ENCODE measurements around the gene EXD2. TPM values are rescaled to one million over a fixed set of nuclear protein-coding genes. Genes with fewer than 3 reads are reported as not detected.
A peak's percentile ranks its signal among the peaks of the same experiment; 100 is the strongest.
"Not testable (repeated sequence)": the region's sequence is repeated elsewhere in the genome, so short reads cannot be mapped to it uniquely, and the experiment has no call there.

Gene EXD2
- total RNA-seq, 1 experiment from 2014 or later, result 17.7 TPM

DNA sequence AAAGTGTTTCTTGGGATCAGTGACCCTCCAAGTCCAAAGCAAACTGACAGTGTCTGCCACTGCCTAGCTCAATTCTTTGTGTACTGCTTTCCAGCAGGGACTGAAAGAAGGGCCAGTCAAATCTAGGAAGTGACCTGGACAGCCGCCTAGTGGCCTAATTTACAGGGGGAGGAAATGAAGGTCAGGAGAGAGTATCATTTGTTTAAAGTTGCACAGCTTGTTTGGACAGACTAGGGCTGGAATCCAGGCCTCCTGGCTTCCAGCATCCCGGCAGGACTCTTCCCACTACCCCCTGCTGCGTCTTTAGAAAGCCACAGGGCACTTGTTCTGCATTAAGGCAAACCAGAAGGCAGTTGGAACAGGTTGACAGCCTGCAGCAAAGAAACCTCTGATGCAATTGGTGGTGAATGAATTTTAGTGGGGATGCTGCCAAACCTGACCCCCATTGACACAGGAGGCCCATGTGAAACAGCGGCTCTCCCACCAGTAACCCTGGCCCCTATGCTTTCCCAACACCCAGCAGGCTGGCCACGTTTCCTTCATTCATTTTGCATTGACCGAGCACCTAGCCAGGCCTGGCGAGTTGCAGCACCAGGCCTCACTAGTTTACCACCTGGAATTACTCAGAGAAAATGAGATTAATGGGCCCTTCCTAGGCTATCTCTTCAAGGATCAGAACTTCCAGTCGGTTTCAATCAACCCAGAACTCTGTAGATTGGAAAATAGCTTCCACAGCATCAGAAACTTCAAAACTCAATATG, 96.9 kb downstream of the EXD2 start:
- no peaks in the 10 kb centered on the region for H3K9me3 Mint-ChIP-seq (ENCODE audit: unreplicated experiment)
- no TSS peak for BruUV-seq (replicated peaks)
- peak; percentile 33 for DNase-seq (ENCODE audit: unreplicated experiment)
- no peaks in the 10 kb centered on the region for H3K36me3 Mint-ChIP-seq (ENCODE audit: insufficient read depth, unreplicated experiment)
- H3K4me1 Mint-ChIP-seq (ENCODE audit: insufficient read depth, unreplicated experiment), result no peaks in the 10 kb centered on the region
- POLR2A ChIA-PET, result no interaction called here
- no peak overlapping the region for H3K4me3 Mint-ChIP-seq (ENCODE audit: unreplicated experiment)
- CTCF ChIA-PET, result interaction anchor here (0.5 to 2.0 kb wide), 5 partner anchors 11 to 97 kb away, joined by 3 to 11 read pairs (median 3); no protein-coding TSS in a partner anchor
- intact Hi-C loops (cut with micrococcal nuclease), result no loop called here
- H3K27me3 Mint-ChIP-seq (ENCODE audit: insufficient read depth, unreplicated experiment), result no peaks in the 10 kb centered on the region
- TF ChIP-seq, protein P1, sequence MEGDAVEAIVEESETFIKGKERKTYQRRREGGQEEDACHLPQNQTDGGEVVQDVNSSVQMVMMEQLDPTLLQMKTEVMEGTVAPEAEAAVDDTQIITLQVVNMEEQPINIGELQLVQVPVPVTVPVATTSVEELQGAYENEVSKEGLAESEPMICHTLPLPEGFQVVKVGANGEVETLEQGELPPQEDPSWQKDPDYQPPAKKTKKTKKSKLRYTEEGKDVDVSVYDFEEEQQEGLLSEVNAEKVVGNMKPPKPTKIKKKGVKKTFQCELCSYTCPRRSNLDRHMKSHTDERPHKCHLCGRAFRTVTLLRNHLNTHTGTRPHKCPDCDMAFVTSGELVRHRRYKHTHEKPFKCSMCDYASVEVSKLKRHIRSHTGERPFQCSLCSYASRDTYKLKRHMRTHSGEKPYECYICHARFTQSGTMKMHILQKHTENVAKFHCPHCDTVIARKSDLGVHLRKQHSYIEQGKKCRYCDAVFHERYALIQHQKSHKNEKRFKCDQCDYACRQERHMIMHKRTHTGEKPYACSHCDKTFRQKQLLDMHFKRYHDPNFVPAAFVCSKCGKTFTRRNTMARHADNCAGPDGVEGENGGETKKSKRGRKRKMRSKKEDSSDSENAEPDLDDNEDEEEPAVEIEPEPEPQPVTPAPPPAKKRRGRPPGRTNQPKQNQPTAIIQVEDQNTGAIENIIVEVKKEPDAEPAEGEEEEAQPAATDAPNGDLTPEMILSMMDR (IDR thresholded peaks at IDR 0.05; ENCODE audit: unreplicated experiment), result peak; percentile 20
- no peak overlapping the region for H3K27ac Mint-ChIP-seq (ENCODE audit: low read depth, unreplicated experiment)

DNA sequence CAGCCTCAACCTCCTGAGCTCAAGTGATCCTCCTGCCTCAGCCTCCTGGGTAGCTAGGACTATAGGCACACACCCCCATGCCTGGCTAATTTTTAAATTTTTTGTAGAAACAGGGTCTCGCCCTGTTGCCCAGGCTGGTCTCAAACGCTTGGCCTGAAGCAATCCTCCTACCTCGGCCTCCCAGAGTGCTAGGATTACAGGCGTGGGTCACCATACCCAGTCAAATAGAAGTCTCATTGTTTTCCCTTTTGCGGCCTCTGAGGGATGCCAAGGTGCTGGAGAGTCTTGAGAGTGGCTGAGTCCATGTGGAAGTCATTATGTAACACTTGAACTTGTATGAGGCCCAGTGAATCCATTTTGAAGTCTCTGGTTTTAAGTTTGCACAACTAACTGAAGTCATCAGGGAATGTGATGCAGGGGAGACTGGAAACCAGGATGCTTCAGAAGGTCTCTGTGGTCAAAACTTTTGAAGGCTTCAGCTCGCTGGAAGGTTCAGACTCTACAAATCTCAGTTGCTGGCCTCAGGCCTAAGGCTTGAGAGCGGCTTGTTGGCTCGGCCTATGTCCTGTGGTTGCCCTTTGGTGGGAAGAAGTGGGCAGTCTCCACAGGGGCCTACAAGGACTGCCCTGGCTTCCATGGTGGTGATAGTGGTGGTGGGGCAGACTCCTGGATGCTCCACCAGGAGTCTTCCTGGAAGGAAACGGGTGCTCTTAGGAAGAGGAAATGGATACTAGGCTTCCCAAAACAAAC, 97.8 kb downstream of the EXD2 start:
- BruUV-seq (replicated peaks), result no TSS peak
- no peak overlapping the region for H3K27ac Mint-ChIP-seq (ENCODE audit: low read depth, unreplicated experiment)
- H3K4me3 Mint-ChIP-seq (ENCODE audit: unreplicated experiment), result no peak overlapping the region
- no peaks in the 10 kb centered on the region for H3K9me3 Mint-ChIP-seq (ENCODE audit: unreplicated experiment)
- no peaks in the 10 kb centered on the region for H3K27me3 Mint-ChIP-seq (ENCODE audit: insufficient read depth, unreplicated experiment)
- CTCF ChIA-PET, result interaction anchor here (0.6 to 2.0 kb wide), 2 partner anchors 10 to 11 kb away, joined by 3 to 11 read pairs; no protein-coding TSS in a partner anchor
- TF ChIP-seq, protein P1 (IDR thresholded peaks at IDR 0.05; ENCODE audit: unreplicated experiment), result no peak
- intact Hi-C loops (cut with micrococcal nuclease), result no loop called here
- H3K4me1 Mint-ChIP-seq (ENCODE audit: insufficient read depth, unreplicated experiment), result no peaks in the 10 kb centered on the region
- no peaks in the 10 kb centered on the region for H3K36me3 Mint-ChIP-seq (ENCODE audit: insufficient read depth, unreplicated experiment)
- POLR2A ChIA-PET, result no interaction called here
- no peak for DNase-seq (ENCODE audit: unreplicated experiment)

DNA sequence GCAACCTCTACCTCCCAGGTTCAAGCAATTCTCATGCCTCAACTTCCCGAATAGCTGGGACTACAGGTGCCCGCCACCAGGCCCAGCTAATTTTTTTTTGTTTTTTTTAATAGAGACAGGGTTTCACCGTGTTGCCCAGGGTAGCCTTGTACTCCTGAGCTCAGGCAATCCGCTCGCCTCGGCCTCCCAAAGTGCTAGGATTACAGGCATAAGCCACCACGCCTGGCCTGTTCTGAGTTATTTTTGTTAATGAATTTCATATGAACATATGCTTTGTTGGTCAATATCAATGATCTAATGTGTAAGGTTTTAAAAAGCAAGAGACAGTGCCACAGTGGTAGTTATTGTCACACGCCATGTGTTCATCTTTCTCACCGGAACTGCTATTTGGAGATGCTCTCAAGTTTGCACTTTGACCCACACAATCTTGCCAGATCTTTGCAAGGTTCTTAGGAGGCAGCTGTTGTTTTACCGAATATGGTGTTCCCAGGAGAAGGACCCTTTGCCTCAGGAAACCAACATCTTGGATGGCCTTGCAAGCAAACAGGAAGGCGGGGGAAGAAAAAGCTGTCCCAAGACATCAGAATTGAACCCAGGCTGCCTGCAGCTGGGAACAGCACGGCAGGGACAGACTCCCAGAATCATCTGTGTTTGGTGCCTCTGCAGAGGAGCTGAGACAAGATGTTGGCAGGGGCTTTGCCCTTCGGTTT, 98.7 kb downstream of the EXD2 start:
- no peaks in the 10 kb centered on the region for H3K4me1 Mint-ChIP-seq (ENCODE audit: insufficient read depth, unreplicated experiment)
- intact Hi-C loops (cut with micrococcal nuclease), result no loop called here
- H3K27ac Mint-ChIP-seq (ENCODE audit: low read depth, unreplicated experiment), result no peak overlapping the region
- DNase-seq (ENCODE audit: unreplicated experiment), result no peak
- POLR2A ChIA-PET, result no interaction called here
- H3K9me3 Mint-ChIP-seq (ENCODE audit: unreplicated experiment), result no peaks in the 10 kb centered on the region
- no TSS peak for BruUV-seq (replicated peaks)
- TF ChIP-seq, protein P1 (IDR thresholded peaks at IDR 0.05; ENCODE audit: unreplicated experiment), result no peak
- H3K36me3 Mint-ChIP-seq (ENCODE audit: insufficient read depth, unreplicated experiment), result no peaks in the 10 kb centered on the region
- H3K4me3 Mint-ChIP-seq (ENCODE audit: unreplicated experiment), result no peak overlapping the region
- no peaks in the 10 kb centered on the region for H3K27me3 Mint-ChIP-seq (ENCODE audit: insufficient read depth, unreplicated experiment)
- CTCF ChIA-PET, result interaction anchor here (0.6 kb wide), 1 partner anchor 10 kb away, joined by 3 read pairs; no protein-coding TSS in a partner anchor

DNA sequence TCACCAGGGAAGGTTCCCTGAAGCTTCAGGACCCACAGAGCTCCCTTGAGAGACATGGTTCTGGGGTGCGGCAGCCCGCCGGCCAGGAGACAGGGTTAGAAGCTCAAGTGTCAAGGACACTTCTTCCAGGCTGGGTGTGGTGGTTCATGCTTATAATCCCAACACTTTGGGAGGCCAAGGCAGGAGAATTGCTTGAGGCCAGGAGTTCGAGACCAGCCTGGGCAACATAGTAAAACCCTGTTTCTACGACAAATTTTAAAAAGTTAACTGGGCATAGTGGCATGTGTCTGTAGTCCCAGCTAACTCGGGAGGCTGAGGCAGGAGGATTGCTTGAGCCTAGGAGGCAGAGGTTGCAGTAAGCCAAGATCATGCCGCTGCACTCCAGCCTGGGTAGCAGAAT, 99.6 kb downstream of the EXD2 start:
- CTCF ChIA-PET; H3K27me3 Mint-ChIP-seq (ENCODE audit: insufficient read depth, unreplicated experiment); H3K4me3 Mint-ChIP-seq (ENCODE audit: unreplicated experiment); POLR2A ChIA-PET; H3K27ac Mint-ChIP-seq (ENCODE audit: low read depth, unreplicated experiment); intact Hi-C loops (cut with micrococcal nuclease); H3K4me1 Mint-ChIP-seq (ENCODE audit: insufficient read depth, unreplicated experiment); H3K36me3 Mint-ChIP-seq (ENCODE audit: insufficient read depth, unreplicated experiment); DNase-seq (ENCODE audit: unreplicated experiment); BruUV-seq (replicated peaks); H3K9me3 Mint-ChIP-seq (ENCODE audit: unreplicated experiment): not testable (repeated sequence)
